ENCODE data around the gene NRP1. TPM values are rescaled to one million over a fixed set of nuclear protein-coding genes. Genes with fewer than 3 reads are reported as not detected.

Gene NRP1
- total RNA-seq, 1 experiment from 2014 or later: 555 TPM

DNA sequence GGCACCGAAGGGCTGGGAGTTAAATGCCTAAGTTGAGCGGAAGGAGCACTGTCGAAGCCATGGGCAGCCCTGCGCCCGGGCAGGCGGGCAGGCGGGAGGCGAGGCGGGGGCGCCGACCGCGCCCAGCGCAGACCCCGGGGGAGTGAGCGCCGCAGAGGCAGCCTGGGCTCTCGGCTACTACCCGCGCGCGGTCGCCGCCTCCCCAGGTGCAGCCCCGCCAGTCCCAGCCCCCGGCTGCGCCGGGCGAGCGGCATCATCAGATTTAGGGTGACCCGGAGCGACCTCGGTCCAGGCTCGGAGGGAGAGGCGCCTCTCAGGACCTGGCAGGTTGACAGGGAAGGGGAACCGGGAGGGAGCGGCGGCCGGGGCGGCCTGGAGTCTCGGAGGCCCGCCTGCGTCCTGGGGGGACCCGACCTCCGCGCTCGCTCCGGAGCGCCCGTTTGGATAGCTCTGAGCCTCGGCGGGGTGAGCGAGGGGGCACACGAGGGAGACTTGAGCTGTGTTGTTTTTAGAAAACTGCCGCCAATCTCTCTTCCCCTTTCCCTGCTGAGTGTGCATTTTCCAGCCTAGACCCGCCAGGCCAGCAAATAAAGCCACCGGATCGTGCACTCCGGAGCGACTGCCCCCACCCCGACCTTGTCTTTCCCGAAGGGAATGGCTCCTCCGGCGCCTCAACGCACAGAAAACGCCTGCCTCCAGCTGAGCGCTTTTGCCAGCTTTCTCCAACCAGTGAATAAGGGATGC is 2.3 kb upstream of the NRP1 start:
- peak; percentile 87 for DNase-seq
- TF ChIP-seq EZH2 (IDR thresholded peaks at IDR 0.05; ENCODE audit: low read length, unreplicated experiment): no peak
- H4K20me1 ChIP-seq (ENCODE audit: low read length): peaks cover 25% of the 10 kb centered on the region
- BruUV-seq (replicated peaks): no TSS peak
- POLR2A ChIA-PET (ENCODE audit: unreplicated experiment): interaction anchor here (0.5 to 2.1 kb wide), 14 partner anchors 10 to 785 kb away, joined by 3 to 14 read pairs (median 4); no protein-coding TSS in a partner anchor
- H3K9me2 ChIP-seq (replicated peaks; ENCODE audit: low read length): no peaks in the 10 kb centered on the region
- peak overlapping the region; percentile 69 for H3K4me3 ChIP-seq (ENCODE audit: low read length)
- H3F3A ChIP-seq (ENCODE audit: low read length, unreplicated experiment): no peaks in the 10 kb centered on the region
- H3K9ac ChIP-seq (ENCODE audit: low read length): peak overlapping the region; percentile 89
- CTCF ChIA-PET: interaction anchor here (0.6 to 2.0 kb wide), 3 partner anchors 29 to 399 kb away, joined by 3 to 8 read pairs (median 4); no protein-coding TSS in a partner anchor
- no peaks in the 10 kb centered on the region for H3K9me3 ChIP-seq (ENCODE audit: low read length)
- peak overlapping the region; percentile 79 for H3K4me2 ChIP-seq (ENCODE audit: low read length)
- peak overlapping the region; percentile 86 for H3K27ac ChIP-seq (ENCODE audit: low read length)
- no peaks in the 10 kb centered on the region for H3K27me3 ChIP-seq (ENCODE audit: low read length)
- H2AFZ ChIP-seq (ENCODE audit: low read length): peak overlapping the region; percentile 46
- intact Hi-C loops (cut with micrococcal nuclease): loop anchor here (1.0 to 10.0 kb wide), 16 partner anchors 14 to 1668 kb away; no protein-coding TSS in a partner anchor
- peaks cover 22% of the 10 kb centered on the region for H3K36me3 ChIP-seq (ENCODE audit: low read depth, low read length)
- ATAC-seq: peak; percentile 3
- H3K4me1 ChIP-seq (ENCODE audit: insufficient read depth, low read length): peaks cover 46% of the 10 kb centered on the region
- H3K79me2 ChIP-seq (ENCODE audit: low read length): peaks cover 85% of the 10 kb centered on the region

GRCh38 chr10:33335801-33336581 is 1.5 kb upstream of the NRP1 start:
- peak; percentile 46 for ATAC-seq
- POLR2A ChIA-PET (ENCODE audit: unreplicated experiment): interaction anchor here (0.5 to 2.1 kb wide), 13 partner anchors 11 to 1192 kb away, joined by 3 to 14 read pairs (median 4); no protein-coding TSS in a partner anchor
- CTCF ChIA-PET: interaction anchor here (0.6 to 2.2 kb wide), 5 partner anchors 30 to 1302 kb away, joined by 3 to 19 read pairs (median 4); no protein-coding TSS in a partner anchor
- Histone ChIP-seq H3K9ac (ENCODE audit: low read length) (peak overlapping the region; percentile 89), H4K20me1 (ENCODE audit: low read length) (peaks cover 33% of the 10 kb centered on the region), H3K79me2 (ENCODE audit: low read length) (peaks cover 93% of the 10 kb centered on the region), H3K4me1 (ENCODE audit: insufficient read depth, low read length) (peaks cover 39% of the 10 kb centered on the region), H3F3A (ENCODE audit: low read length, unreplicated experiment) (no peaks in the 10 kb centered on the region), H3K9me3 (ENCODE audit: low read length) (no peaks in the 10 kb centered on the region), H3K4me2 (ENCODE audit: low read length) (peak overlapping the region; percentile 79), H3K27me3 (ENCODE audit: low read length) (no peaks in the 10 kb centered on the region), H3K9me2 (replicated peaks; ENCODE audit: low read length) (no peaks in the 10 kb centered on the region), H2AFZ (ENCODE audit: low read length) (peak overlapping the region; percentile 46), H3K4me3 (ENCODE audit: low read length) (peak overlapping the region; percentile 69), H3K36me3 (ENCODE audit: low read depth, low read length) (peaks cover 30% of the 10 kb centered on the region), H3K27ac (ENCODE audit: low read length) (peak overlapping the region; percentile 86)
- no peak for TF ChIP-seq EZH2 (IDR thresholded peaks at IDR 0.05; ENCODE audit: low read length, unreplicated experiment)
- peak; percentile 95 for TF ChIP-seq EZH2phosphoT487 (IDR thresholded peaks at IDR 0.05; ENCODE audit: borderline replicate concordance, low read length)
- TF ChIP-seq, protein P1, sequence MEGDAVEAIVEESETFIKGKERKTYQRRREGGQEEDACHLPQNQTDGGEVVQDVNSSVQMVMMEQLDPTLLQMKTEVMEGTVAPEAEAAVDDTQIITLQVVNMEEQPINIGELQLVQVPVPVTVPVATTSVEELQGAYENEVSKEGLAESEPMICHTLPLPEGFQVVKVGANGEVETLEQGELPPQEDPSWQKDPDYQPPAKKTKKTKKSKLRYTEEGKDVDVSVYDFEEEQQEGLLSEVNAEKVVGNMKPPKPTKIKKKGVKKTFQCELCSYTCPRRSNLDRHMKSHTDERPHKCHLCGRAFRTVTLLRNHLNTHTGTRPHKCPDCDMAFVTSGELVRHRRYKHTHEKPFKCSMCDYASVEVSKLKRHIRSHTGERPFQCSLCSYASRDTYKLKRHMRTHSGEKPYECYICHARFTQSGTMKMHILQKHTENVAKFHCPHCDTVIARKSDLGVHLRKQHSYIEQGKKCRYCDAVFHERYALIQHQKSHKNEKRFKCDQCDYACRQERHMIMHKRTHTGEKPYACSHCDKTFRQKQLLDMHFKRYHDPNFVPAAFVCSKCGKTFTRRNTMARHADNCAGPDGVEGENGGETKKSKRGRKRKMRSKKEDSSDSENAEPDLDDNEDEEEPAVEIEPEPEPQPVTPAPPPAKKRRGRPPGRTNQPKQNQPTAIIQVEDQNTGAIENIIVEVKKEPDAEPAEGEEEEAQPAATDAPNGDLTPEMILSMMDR (conservative IDR thresholded peaks at IDR 0.05; ENCODE audit: low read depth, low read length): 0 out of 2 replicates have a peak, but pooled peaks have one; percentile 24
- BruUV-seq (replicated peaks): no TSS peak
- intact Hi-C loops (cut with micrococcal nuclease): loop anchor here (1.0 to 10.0 kb wide), 17 partner anchors 14 to 1669 kb away; no protein-coding TSS in a partner anchor
- peak; percentile 100 for DNase-seq

- peak; percentile 19 for ATAC-seq
- CTCF ChIA-PET: interaction anchor here (0.7 to 2.2 kb wide), 5 partner anchors 30 to 1303 kb away, joined by 3 to 19 read pairs (median 4); no protein-coding TSS in a partner anchor
Measured at GRCh38 chr10:33335551-33335800, 1.0 kb upstream of the NRP1 start.

More at GRCh38 chr10:33335551-33335800, 1.0 kb upstream of the NRP1 start:
- Histone ChIP-seq H3K79me2 (ENCODE audit: low read length) (peaks cover 93% of the 10 kb centered on the region), H4K20me1 (ENCODE audit: low read length) (peaks cover 36% of the 10 kb centered on the region), H3K36me3 (ENCODE audit: low read depth, low read length) (peaks cover 34% of the 10 kb centered on the region), H3K9me2 (replicated peaks; ENCODE audit: low read length) (no peaks in the 10 kb centered on the region), H3K9ac (ENCODE audit: low read length) (peak overlapping the region; percentile 89), H2AFZ (ENCODE audit: low read length) (peak overlapping the region; percentile 46), H3K4me3 (ENCODE audit: low read length) (peak overlapping the region; percentile 69), H3K27me3 (ENCODE audit: low read length) (no peaks in the 10 kb centered on the region), H3K9me3 (ENCODE audit: low read length) (no peaks in the 10 kb centered on the region), H3K4me2 (ENCODE audit: low read length) (peak overlapping the region; percentile 79), H3K27ac (ENCODE audit: low read length) (peak overlapping the region; percentile 86), H3F3A (ENCODE audit: low read length, unreplicated experiment) (no peaks in the 10 kb centered on the region), H3K4me1 (ENCODE audit: insufficient read depth, low read length) (peaks cover 34% of the 10 kb centered on the region)
- intact Hi-C loops (cut with micrococcal nuclease): loop anchor here (1.0 to 10.0 kb wide), 8 partner anchors 402 to 1669 kb away; no protein-coding TSS in a partner anchor
- DNase-seq: peak; percentile 98
- POLR2A ChIA-PET (ENCODE audit: unreplicated experiment): interaction anchor here (0.6 to 2.1 kb wide), 7 partner anchors 12 to 1193 kb away, joined by 4 to 14 read pairs (median 5); no protein-coding TSS in a partner anchor
- no TSS peak for BruUV-seq (replicated peaks)
- TF ChIP-seq EZH2 (IDR thresholded peaks at IDR 0.05; ENCODE audit: low read length, unreplicated experiment) (no peak), EZH2phosphoT487 (IDR thresholded peaks at IDR 0.05; ENCODE audit: borderline replicate concordance, low read length) (no peak)
- TF ChIP-seq, protein P1 (conservative IDR thresholded peaks at IDR 0.05; ENCODE audit: low read depth, low read length): no peak

Data from PC-3 (cell line).